GM06990 (cell line): Measurements from ENCODE around the gene ATXN1L.
"Not testable (repeated sequence)": the region's sequence is repeated elsewhere in the genome, so short reads cannot be mapped to it uniquely, and the experiment has no call there.

ENCODE experiments used
- DNase-seq: peaks from one replicate; pipeline ENCODE4 v3.0.0-alpha.2; 2011; ENCODE audit not compliant: insufficient read length; ENCODE audit errors: extremely low read depth
- H3K27me3 ChIP-seq: replicated peaks from 2 replicates; pipeline ENCODE4 v1.6.0; 2011; ENCODE audit warnings: low read length; ENCODE audit not compliant: control insufficient read depth, insufficient read depth
- H3K36me3 ChIP-seq: 2 replicates; pipeline ENCODE4 v1.5.1; 2011; ENCODE audit warnings: low read length; ENCODE audit not compliant: control insufficient read depth, insufficient read depth
- H3K4me3 ChIP-seq: replicated peaks from 2 replicates; pipeline ENCODE4 v1.5.1; 2011; ENCODE audit warnings: low read depth, mild to moderate bottlenecking, control low read depth, low read length
- CTCF ChIP-seq: IDR thresholded peaks from 2 replicates; pipeline ENCODE4 v1.5.1; 2011; ENCODE audit warnings: low read length, control low read depth, mild to moderate bottlenecking, inconsistent platforms; ENCODE audit not compliant: insufficient read depth, poor library complexity, severe bottlenecking

Gene ATXN1L

GRCh38 chr16:71855937-71856662 lies 10.3 kb downstream of the ATXN1L start:
- no peak for DNase-seq

GRCh38 chr16:71859762-71860521 lies 14.2 kb downstream of the ATXN1L start:
- Histone ChIP-seq H3K4me3 (no peak overlapping the region), H3K27me3 (no peaks in the 10 kb centered on the region), H3K36me3 (peaks cover 23% of the 10 kb centered on the region)
- no peak for TF ChIP-seq CTCF
- no peak for DNase-seq

More at GRCh38 chr16:71855937-71856662, 10.3 kb downstream of the ATXN1L start:
- TF ChIP-seq CTCF = no peak
- H3K27me3 ChIP-seq = no peaks in the 10 kb centered on the region
- H3K4me3 ChIP-seq = no peak overlapping the region
- H3K36me3 ChIP-seq = peaks cover 22% of the 10 kb centered on the region

- H3K36me3 ChIP-seq = peaks cover 18% of the 10 kb centered on the region
- TF ChIP-seq CTCF = no peak
Measured at GRCh38 chr16:71863995-71864394, 18.2 kb downstream of the ATXN1L start.

GRCh38 chr16:71865173-71865863 lies 19.5 kb downstream of the ATXN1L start:
- no peak for TF ChIP-seq CTCF
- H3K36me3 ChIP-seq = peaks cover 11% of the 10 kb centered on the region
- no peaks in the 10 kb centered on the region for H3K27me3 ChIP-seq
- DNase-seq = no peak
- H3K4me3 ChIP-seq = no peak overlapping the region

More at GRCh38 chr16:71863995-71864394, 18.2 kb downstream of the ATXN1L start:
- H3K4me3 ChIP-seq = no peak overlapping the region
- H3K27me3 ChIP-seq = no peaks in the 10 kb centered on the region
- no peak for DNase-seq

- H3K4me3 ChIP-seq, H3K36me3 ChIP-seq, DNase-seq, H3K27me3 ChIP-seq: not testable (repeated sequence)
Measured at GRCh38 chr16:71867175-71867574, 21.4 kb downstream of the ATXN1L start.

GRCh38 chr16:71867939-71868338 lies 22.2 kb downstream of the ATXN1L start:
- H3K36me3 ChIP-seq = peaks cover 6% of the 10 kb centered on the region
- DNase-seq = no peak
- no peak for TF ChIP-seq CTCF
- no peaks in the 10 kb centered on the region for H3K27me3 ChIP-seq
- H3K4me3 ChIP-seq = no peak overlapping the region
